Neural cell (in vitro differentiated cells): ENCODE results near the gene MINK1. TPM values are rescaled to one million over a fixed set of nuclear protein-coding genes. Genes with fewer than 3 reads are reported as not detected.
"Not testable (repeated sequence)": the region's sequence is repeated elsewhere in the genome, so short reads cannot be mapped to it uniquely, and the experiment has no call there.

ENCODE experiments used
- H2AFZ ChIP-seq: fragments of 200-600, 300-800 bp; sonication (generic), shearing (Covaris generic); 2 replicates; pipeline ENCODE4 v1.6.0; 2014; ENCODE audit warnings: low read depth, mild to moderate bottlenecking, antibody characterized with exemption, low read length, moderate library complexity
- H3F3A ChIP-seq: fragments of 200-600 bp; shearing (Covaris generic); 2 replicates; pipeline ENCODE4 v1.6.1; 2016; ENCODE audit warnings: mild to moderate bottlenecking, moderate library complexity, mixed read lengths, antibody characterized with exemption, low read length; ENCODE audit not compliant: insufficient read depth, poor library complexity, severe bottlenecking
- H3K27ac ChIP-seq: fragments of 200-600, 300-800 bp; sonication (generic), shearing (Covaris generic); 2 replicates; pipeline ENCODE4 v1.5.1; 2014; ENCODE audit warnings: mild to moderate bottlenecking, low read length, moderate library complexity
- H3K27me3 ChIP-seq: fragments of 300-800, 200-600 bp; sonication (generic), shearing (Covaris generic); 2 replicates; pipeline ENCODE4 v1.6.0; 2014; ENCODE audit warnings: mild to moderate bottlenecking, low read depth, low read length, moderate library complexity; ENCODE audit not compliant: insufficient read depth
- H3K36me3 ChIP-seq: fragments of 300-800, 200-600 bp; sonication (generic), shearing (Covaris generic); 2 replicates; pipeline ENCODE4 v1.5.1; 2014; ENCODE audit warnings: mild to moderate bottlenecking, antibody characterized with exemption, low read length, moderate library complexity; ENCODE audit not compliant: insufficient read depth
- H3K4me2 ChIP-seq: fragments of 300-800, 200-600 bp; sonication (generic), shearing (Covaris generic); 2 replicates; pipeline ENCODE4 v1.6.0; 2014; ENCODE audit warnings: mild to moderate bottlenecking, low read length
- H3K4me3 ChIP-seq: fragments of 300-800, 200-600 bp; sonication (generic), shearing (Covaris generic); 2 replicates; pipeline ENCODE4 v1.5.1; 2014; ENCODE audit warnings: mild to moderate bottlenecking, low read length, moderate library complexity
- H3K79me2 ChIP-seq: fragments of 200-600 bp; shearing (Covaris generic); replicated peaks from 2 replicates; pipeline ENCODE4 v1.6.0; 2014; ENCODE audit warnings: mild to moderate bottlenecking, low read length, moderate library complexity; ENCODE audit not compliant: insufficient read depth
- H3K9ac ChIP-seq: fragments of 300-800, 200-600 bp; sonication (generic), shearing (Covaris generic); 2 replicates; pipeline ENCODE4 v1.6.1; 2016; ENCODE audit warnings: mild to moderate bottlenecking, low read length, mixed read lengths
- H3K9me2 ChIP-seq: fragments of 200-600 bp; shearing (Covaris generic); 2 replicates; pipeline ENCODE4 v1.6.1; 2016; ENCODE audit warnings: mild to moderate bottlenecking, low read length, mixed read lengths; ENCODE audit not compliant: insufficient read depth
- H3K9me3 ChIP-seq: fragments of 200-600, 300-800 bp; sonication (generic), shearing (Covaris generic); 2 replicates; pipeline ENCODE4 v1.6.1; 2016; ENCODE audit warnings: mild to moderate bottlenecking, mixed run types, low read length, moderate library complexity, mixed read lengths
- H4K20me1 ChIP-seq: fragments of 200-600 bp; shearing (Covaris generic); 2 replicates; pipeline ENCODE4 v1.6.1; 2016; ENCODE audit warnings: mild to moderate bottlenecking, mixed run types; ENCODE audit not compliant: insufficient read depth
- CTCF ChIP-seq: fragments of 450-650 bp; IDR thresholded peaks from 2 replicates; pipeline ENCODE4 v1.5.1; 2014; ENCODE audit warnings: antibody characterized with exemption, mild to moderate bottlenecking, moderate library complexity; ENCODE audit not compliant: poor library complexity, severe bottlenecking
- EP300 ChIP-seq: fragments of 450-650 bp; conservative IDR thresholded peaks from 2 replicates; pipeline ENCODE4 v1.6.1; 2014; ENCODE audit warnings: antibody characterized with exemption, mild to moderate bottlenecking, moderate library complexity; ENCODE audit not compliant: poor library complexity, severe bottlenecking
- EZH2 ChIP-seq: fragments of 200-600, 300-800 bp; shearing (Covaris generic), sonication (generic); IDR thresholded peaks from 2 replicates; pipeline ENCODE4 v1.6.1; 2014; ENCODE audit warnings: antibody characterized with exemption, low read length, borderline replicate concordance, mild to moderate bottlenecking; ENCODE audit not compliant: insufficient read depth, poor library complexity, severe bottlenecking
- RAD21 ChIP-seq: fragments of 450-650 bp; conservative IDR thresholded peaks from 2 replicates; pipeline ENCODE4 v1.6.1; 2014; ENCODE audit warnings: antibody characterized with exemption, mild to moderate bottlenecking, moderate library complexity
- REST ChIP-seq: IDR thresholded peaks from 2 replicates; pipeline ENCODE4 v1.6.1; 2012; ENCODE audit warnings: borderline replicate concordance
- SMC3 ChIP-seq: fragments of 450-650 bp; conservative IDR thresholded peaks from 2 replicates; pipeline ENCODE4 v1.6.1; 2014; ENCODE audit warnings: antibody characterized with exemption, mild to moderate bottlenecking, moderate library complexity; ENCODE audit not compliant: poor library complexity
- TAF1 ChIP-seq: IDR thresholded peaks from 2 replicates; pipeline ENCODE4 v1.6.1; 2012; ENCODE audit warnings: low read depth
- polyA plus RNA-seq: library from polyadenylated mRNA; depleted of rRNA; stranded (reverse); fragments of >200 nt; gene quantifications from 2 replicates; pipeline ENCODE4 v1.2.3, GENCODE V29; 2014

The MINK1 gene
- polyA plus RNA-seq, 1 donor from 2014 or later, result 38.1 TPM

GRCh38 chr17:4921320-4921719, 88.2 kb downstream of the MINK1 start:
- no peak overlapping the region for H3K27ac ChIP-seq
- no peaks in the 10 kb centered on the region for H3K27me3 ChIP-seq
- no peaks in the 10 kb centered on the region for H3F3A ChIP-seq
- H3K9ac ChIP-seq, result no peak overlapping the region
- no peaks in the 10 kb centered on the region for H3K79me2 ChIP-seq
- TF ChIP-seq TAF1, result no peak
- TF ChIP-seq CTCF, result no peak
- no peak for TF ChIP-seq RAD21
- TF ChIP-seq EP300, result no peak
- no peaks in the 10 kb centered on the region for H3K9me2 ChIP-seq
- no peaks in the 10 kb centered on the region for H4K20me1 ChIP-seq
- H3K36me3 ChIP-seq, result no peaks in the 10 kb centered on the region
- H3K9me3 ChIP-seq, result no peaks in the 10 kb centered on the region
- no peak overlapping the region for H3K4me2 ChIP-seq
- H3K4me3 ChIP-seq, result no peak overlapping the region
- no peak overlapping the region for H2AFZ ChIP-seq

GRCh38 chr17:4926577-4927335, 93.6 kb downstream of the MINK1 start:
- not testable (repeated sequence) for H3K36me3 ChIP-seq

GRCh38 chr17:4928881-4929280, 95.7 kb downstream of the MINK1 start:
- no peaks in the 10 kb centered on the region for H4K20me1 ChIP-seq
- H3K9me2 ChIP-seq, result no peaks in the 10 kb centered on the region
- no peak overlapping the region for H3K9ac ChIP-seq
- H3F3A ChIP-seq, result no peaks in the 10 kb centered on the region
- no peak overlapping the region for H3K4me3 ChIP-seq
- H3K27ac ChIP-seq, result no peak overlapping the region
- no peaks in the 10 kb centered on the region for H3K9me3 ChIP-seq
- H3K4me2 ChIP-seq, result no peak overlapping the region
- H3K36me3 ChIP-seq, result no peaks in the 10 kb centered on the region
- TF ChIP-seq EZH2 (no peak), REST (no peak), RAD21 (no peak), TAF1 (no peak), SMC3 (no peak), CTCF (no peak)
- no peaks in the 10 kb centered on the region for H3K79me2 ChIP-seq
- no peak overlapping the region for H2AFZ ChIP-seq
- H3K27me3 ChIP-seq, result no peaks in the 10 kb centered on the region

More at GRCh38 chr17:4926577-4927335, 93.6 kb downstream of the MINK1 start:
- not testable (repeated sequence) for H3K9me2 ChIP-seq, H3K27ac ChIP-seq, H3F3A ChIP-seq, H4K20me1 ChIP-seq, H3K4me3 ChIP-seq, H3K9ac ChIP-seq, H3K9me3 ChIP-seq, H2AFZ ChIP-seq, H3K4me2 ChIP-seq, H3K79me2 ChIP-seq, H3K27me3 ChIP-seq
